Hair follicular keratinocyte (primary cell): ENCODE measurements around the gene ST8SIA3. TPM values are rescaled to one million over a fixed set of nuclear protein-coding genes. Genes with fewer than 3 reads are reported as not detected.

Source experiments
- total RNA-seq: library from RNA; depleted of rRNA; stranded (reverse); fragments of >200 nt; gene quantifications from 2 replicates; pipeline ENCODE4 v1.2.3, GENCODE V29; 2015

ST8SIA3 gene, protein sequence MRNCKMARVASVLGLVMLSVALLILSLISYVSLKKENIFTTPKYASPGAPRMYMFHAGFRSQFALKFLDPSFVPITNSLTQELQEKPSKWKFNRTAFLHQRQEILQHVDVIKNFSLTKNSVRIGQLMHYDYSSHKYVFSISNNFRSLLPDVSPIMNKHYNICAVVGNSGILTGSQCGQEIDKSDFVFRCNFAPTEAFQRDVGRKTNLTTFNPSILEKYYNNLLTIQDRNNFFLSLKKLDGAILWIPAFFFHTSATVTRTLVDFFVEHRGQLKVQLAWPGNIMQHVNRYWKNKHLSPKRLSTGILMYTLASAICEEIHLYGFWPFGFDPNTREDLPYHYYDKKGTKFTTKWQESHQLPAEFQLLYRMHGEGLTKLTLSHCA
- total RNA-seq, result not detected in 2 replicates

DNA sequence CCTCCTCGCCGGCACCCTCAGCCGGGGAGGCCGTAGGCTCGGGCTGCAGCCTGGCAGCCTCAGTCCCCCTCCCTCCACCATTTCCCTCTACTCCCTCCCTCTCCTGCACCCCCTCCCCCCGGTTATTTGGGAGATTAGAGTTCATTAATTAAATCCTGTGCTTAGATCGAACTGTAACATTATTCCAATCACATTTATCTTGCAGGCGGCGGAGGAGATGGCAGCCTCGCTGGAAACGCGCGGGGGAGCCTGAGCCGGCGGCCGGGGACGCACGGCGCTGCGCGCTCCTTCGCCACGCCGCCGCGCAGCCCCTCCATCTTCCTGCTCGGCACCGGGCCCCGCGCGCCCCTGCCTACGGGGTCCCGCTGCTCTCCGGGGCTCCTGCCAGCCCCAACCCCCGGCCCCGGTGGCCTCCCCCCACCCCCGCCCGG, at the start of gene ST8SIA3:
Gene ST8SIA3, plus strand, starts transcription at position 287 of the 431 bp plus-strand sequence. CDS start 290 bp downstream, outside the sequence.

Other genes with a start within 250 kb of the ST8SIA3 start
- not detected in 2 replicates for gene BOD1L2, start 205.5 kb upstream of the ST8SIA3 start, total RNA-seq
- gene ONECUT2, start 82.8 kb downstream of the ST8SIA3 start, total RNA-seq, result under 0.01 TPM in 1 of 2 replicates, not detected in the other
- gene FECH, start 234.1 kb downstream of the ST8SIA3 start, total RNA-seq, result 19.4 and 33.6 TPM in 2 replicates